Hepatocyte (in vitro differentiated cells): ENCODE results near the gene CYS1.

Source experiments
- EZH2 ChIP-seq: fragments of 200-600 bp; sonication (generic); IDR thresholded peaks from 2 replicates; pipeline ENCODE4 v1.6.1; 2016; ENCODE audit warnings: antibody characterized with exemption, mild to moderate bottlenecking, borderline replicate concordance
- EZH2phosphoT487 ChIP-seq: fragments of 200-600 bp; sonication (generic); IDR thresholded peaks from one replicate; pipeline ENCODE4 v1.6.1; 2018; ENCODE audit warnings: antibody characterized with exemption, mild to moderate bottlenecking, low read depth, moderate library complexity; ENCODE audit not compliant: unreplicated experiment, severe bottlenecking
- TF ChIP-seq, protein P1 (sequence below): fragments of 200-600 bp; sonication (generic); IDR thresholded peaks from 2 replicates; pipeline ENCODE4 v1.5.1; 2016; ENCODE audit warnings: antibody characterized with exemption, mild to moderate bottlenecking; ENCODE audit not compliant: poor library complexity

DNA sequence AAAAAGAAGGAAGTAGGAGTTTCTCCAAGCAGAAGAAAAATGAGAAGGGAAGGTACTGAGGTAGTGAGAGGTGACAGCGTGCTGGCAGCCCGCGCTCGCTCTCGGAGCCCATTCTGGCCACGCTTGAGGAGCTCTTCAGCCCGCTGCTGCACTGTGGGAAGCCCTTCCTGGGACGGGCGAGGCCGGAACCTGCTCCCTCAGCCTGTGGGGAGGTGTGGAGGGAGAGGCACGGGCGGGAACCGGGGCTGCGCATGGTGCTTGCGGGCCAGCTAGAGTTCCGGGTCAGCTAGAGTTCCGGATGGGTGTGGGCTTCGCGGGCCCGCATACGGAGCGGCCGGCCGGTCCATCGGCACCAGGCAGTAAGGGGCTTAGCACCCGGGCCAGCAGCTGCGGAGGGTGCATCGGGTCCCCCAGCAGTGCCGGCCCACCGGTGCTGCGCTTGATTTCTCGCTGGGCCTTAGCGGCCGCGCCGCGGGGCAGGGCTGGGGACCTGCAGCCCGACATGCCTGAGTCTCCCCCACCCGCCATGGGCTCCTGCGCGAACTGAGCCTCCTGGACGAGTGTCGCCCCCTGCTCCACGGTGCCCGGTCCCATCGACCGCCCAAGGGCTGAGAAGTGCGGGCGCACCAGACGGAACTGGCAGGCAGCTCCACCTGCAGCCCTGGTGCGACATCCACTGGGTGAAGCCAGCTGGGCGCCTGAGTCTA is 11.1 kb upstream of the CYS1 start:
- TF ChIP-seq EZH2 (no peak), EZH2phosphoT487 (no peak)
- TF ChIP-seq, protein P1, sequence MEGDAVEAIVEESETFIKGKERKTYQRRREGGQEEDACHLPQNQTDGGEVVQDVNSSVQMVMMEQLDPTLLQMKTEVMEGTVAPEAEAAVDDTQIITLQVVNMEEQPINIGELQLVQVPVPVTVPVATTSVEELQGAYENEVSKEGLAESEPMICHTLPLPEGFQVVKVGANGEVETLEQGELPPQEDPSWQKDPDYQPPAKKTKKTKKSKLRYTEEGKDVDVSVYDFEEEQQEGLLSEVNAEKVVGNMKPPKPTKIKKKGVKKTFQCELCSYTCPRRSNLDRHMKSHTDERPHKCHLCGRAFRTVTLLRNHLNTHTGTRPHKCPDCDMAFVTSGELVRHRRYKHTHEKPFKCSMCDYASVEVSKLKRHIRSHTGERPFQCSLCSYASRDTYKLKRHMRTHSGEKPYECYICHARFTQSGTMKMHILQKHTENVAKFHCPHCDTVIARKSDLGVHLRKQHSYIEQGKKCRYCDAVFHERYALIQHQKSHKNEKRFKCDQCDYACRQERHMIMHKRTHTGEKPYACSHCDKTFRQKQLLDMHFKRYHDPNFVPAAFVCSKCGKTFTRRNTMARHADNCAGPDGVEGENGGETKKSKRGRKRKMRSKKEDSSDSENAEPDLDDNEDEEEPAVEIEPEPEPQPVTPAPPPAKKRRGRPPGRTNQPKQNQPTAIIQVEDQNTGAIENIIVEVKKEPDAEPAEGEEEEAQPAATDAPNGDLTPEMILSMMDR, result no peak
